ENCODE measurements around the gene PRXL2B.

DNA sequence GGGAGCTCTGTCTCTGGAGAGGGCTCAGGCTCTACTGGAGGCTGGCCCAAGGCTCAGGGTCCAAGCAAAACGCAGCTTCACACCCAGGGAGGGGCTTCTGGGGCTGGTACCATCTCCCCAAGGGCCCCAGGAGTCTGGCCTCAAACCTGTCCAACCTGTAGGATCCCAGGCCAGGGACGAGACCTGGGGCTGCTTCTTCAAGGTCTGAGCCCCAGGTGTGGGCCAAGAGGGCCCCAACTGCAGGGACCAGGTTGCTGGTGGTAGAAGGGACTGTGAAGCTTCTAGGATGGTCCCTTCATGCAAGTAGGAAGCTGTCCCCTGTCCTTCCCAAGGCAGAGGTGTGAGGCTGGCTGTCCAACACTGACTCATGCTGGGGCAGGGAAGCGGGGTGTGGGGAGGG is 54.0 kb downstream of the PRXL2B start:
- TF ChIP-seq POLR2AphosphoS5 (IDR thresholded peaks at IDR 0.05; ENCODE audit: low read depth, low read length) = no peak
- no peak for TF ChIP-seq POLR2A (IDR thresholded peaks at IDR 0.05; ENCODE audit: low read depth, low read length)
- TF ChIP-seq TAF1 (IDR thresholded peaks at IDR 0.05; ENCODE audit: borderline replicate concordance, low read depth, low read length) = no peak
